T-helper 1 cell treated with Interleukin-12 subunit alpha and Interleukin-12 subunit beta and Interleukin-4 antibody, amounts not matched to agents 30 ng/mL and 1 ng/mL, for 36 hours (primary cell): Measurements from ENCODE around the gene AKAP11. TPM values are rescaled to one million over a fixed set of nuclear protein-coding genes. Genes with fewer than 3 reads are reported as not detected.

ENCODE experiments used
- intact Hi-C: fragments of 100-400 bp; cut with micrococcal nuclease; formaldehyde crosslinking; loops from one replicate; pipeline ENCODE4 v1.15.1; 2024
- total RNA-seq: library from RNA; stranded (reverse); gene quantifications from 2 replicates; pipeline ENCODE4 v1.2.3, GENCODE V29; 2022

The AKAP11 gene
- total RNA-seq, 1 donor from 2014 or later, result 28.4 TPM

- intact Hi-C loops, result loop anchor here (2.0 to 5.0 kb wide), 2 partner anchors 48 to 406 kb away; no protein-coding TSS in a partner anchor
Observed at GRCh38 chr13:42328672-42329071, 56.7 kb downstream of the AKAP11 start.

GRCh38 chr13:42329239-42329638, 57.3 kb downstream of the AKAP11 start:
- intact Hi-C loops, result loop anchor here (2.0 to 5.0 kb wide), 2 partner anchors 48 to 407 kb away; no protein-coding TSS in a partner anchor

GRCh38 chr13:42331009-42331408, 59.1 kb downstream of the AKAP11 start:
- intact Hi-C loops, result loop anchor here (5.0 to 10.0 kb wide), 2 partner anchors 166 to 1474 kb away; no protein-coding TSS in a partner anchor

- intact Hi-C loops, result loop anchor here (1.0 to 10.0 kb wide), 5 partner anchors 44 to 1471 kb away; no protein-coding TSS in a partner anchor
Observed at GRCh38 chr13:42333613-42334328, 61.8 kb downstream of the AKAP11 start.

- intact Hi-C loops, result loop anchor here (1.0 to 10.0 kb wide), 5 partner anchors 43 to 1470 kb away; no protein-coding TSS in a partner anchor
Observed at GRCh38 chr13:42334329-42334706, 62.4 kb downstream of the AKAP11 start.

- intact Hi-C loops, result loop anchor here (10.0 kb wide), 1 partner anchor 1467 kb away; no protein-coding TSS in a partner anchor
Observed at GRCh38 chr13:42337808-42338600, 66.1 kb downstream of the AKAP11 start.

GRCh38 chr13:42345367-42345766, 73.4 kb downstream of the AKAP11 start:
- intact Hi-C loops, result no loop called here

- intact Hi-C loops, result no loop called here
Observed at GRCh38 chr13:42348576-42348975, 76.6 kb downstream of the AKAP11 start.

- intact Hi-C loops, result loop anchor here (10.0 kb wide), 1 partner anchor 225 kb away; the partner anchor contains the start of gene TNFSF11
Observed at GRCh38 chr13:42350141-42350540, 78.2 kb downstream of the AKAP11 start.

- intact Hi-C loops, result loop anchor here (1.0 to 10.0 kb wide), 6 partner anchors 23 to 220 kb away; partner anchors contain the start of gene TNFSF11
Observed at GRCh38 chr13:42354241-42355091, 82.5 kb downstream of the AKAP11 start.

- intact Hi-C loops, result loop anchor here (2.0 to 10.0 kb wide), 3 partner anchors 52 to 220 kb away; partner anchors contain the start of gene TNFSF11
Observed at GRCh38 chr13:42355092-42355485, 83.1 kb downstream of the AKAP11 start.

- intact Hi-C loops, result loop anchor here (1.0 to 10.0 kb wide), 4 partner anchors 9 to 219 kb away; partner anchors contain the start of gene TNFSF11
Observed at GRCh38 chr13:42355491-42356183, 83.7 kb downstream of the AKAP11 start.

- intact Hi-C loops, result loop anchor here (1.0 to 10.0 kb wide), 2 partner anchors 8 to 219 kb away; partner anchors contain the start of gene TNFSF11
Observed at GRCh38 chr13:42356184-42356575, 84.2 kb downstream of the AKAP11 start.

- intact Hi-C loops, result no loop called here
Observed at GRCh38 chr13:42360046-42360574, 88.2 kb downstream of the AKAP11 start.

- intact Hi-C loops, result no loop called here
Observed at GRCh38 chr13:42361701-42362100, 89.7 kb downstream of the AKAP11 start.

- intact Hi-C loops, result loop anchor here (1.0 kb wide), 1 partner anchor 8 kb away; no protein-coding TSS in a partner anchor
Observed at GRCh38 chr13:42363941-42364612, 92.1 kb downstream of the AKAP11 start.

GRCh38 chr13:42364613-42365000, 92.7 kb downstream of the AKAP11 start:
- intact Hi-C loops, result loop anchor here (1.0 kb wide), 1 partner anchor 8 kb away; no protein-coding TSS in a partner anchor

- intact Hi-C loops, result loop anchor here (5.0 kb wide), 1 partner anchor 39 kb away; no protein-coding TSS in a partner anchor
Observed at GRCh38 chr13:42367831-42368230, 95.9 kb downstream of the AKAP11 start.
